Activated CD8-positive, alpha-beta memory T cell treated with anti-CD3 and anti-CD28 coated beads, Interleukin-2, amount 10 ng/mL, durations not matched to agents 7 days and 5 days (primary cell): Measurements from ENCODE around the gene VSTM1. TPM values are rescaled to one million over a fixed set of nuclear protein-coding genes. Genes with fewer than 3 reads are reported as not detected.
"Not testable (repeated sequence)": the region's sequence is repeated elsewhere in the genome, so short reads cannot be mapped to it uniquely, and the experiment has no call there.

Experiments
- ATAC-seq: fragments of 150-1000 bp; cut with Tn5 transposase; one replicate; pipeline ENCODE4 v1.10.0; 2021; ENCODE audit warnings: moderate library complexity
- CTCF ChIA-PET: fragments of 350-600 bp; sonication (Branson Sonifier 250); formaldehyde crosslinking; loops from one replicate; lab custom pipeline; 2021; ENCODE audit warnings: antibody characterized with exemption; lab: Charles Lee
- DNase-seq: peaks from one replicate; pipeline ENCODE4 v3.0.0-alpha.2; 2020
- H3K27ac Mint-ChIP-seq: one replicate; pipeline ENCODE4 v1.8.0; 2021; ENCODE audit warnings: mild to moderate bottlenecking, mixed read lengths
- H3K27me3 Mint-ChIP-seq: one replicate; pipeline ENCODE4 v1.8.0; 2021; ENCODE audit warnings: mixed read lengths
- H3K36me3 Mint-ChIP-seq: one replicate; pipeline ENCODE4 v1.8.0; 2021; ENCODE audit warnings: mild to moderate bottlenecking, mixed read lengths
- H3K4me1 Mint-ChIP-seq: one replicate; pipeline ENCODE4 v1.8.0; 2021; ENCODE audit warnings: mixed read lengths
- H3K4me3 Mint-ChIP-seq: one replicate; pipeline ENCODE4 v1.8.0; 2021; ENCODE audit warnings: mild to moderate bottlenecking, moderate library complexity, mixed read lengths
- H3K9me3 Mint-ChIP-seq: one replicate; pipeline ENCODE4 v1.8.0; 2022; ENCODE audit warnings: low read depth, mixed read lengths
- total RNA-seq, 2 experiments: library from RNA; stranded (reverse); gene quantifications; one replicate each; pipeline ENCODE4 v1.2.3, GENCODE V29; 2021

Gene VSTM1
- total RNA-seq, 2 experiments from 2014 or later = not detected

DNA sequence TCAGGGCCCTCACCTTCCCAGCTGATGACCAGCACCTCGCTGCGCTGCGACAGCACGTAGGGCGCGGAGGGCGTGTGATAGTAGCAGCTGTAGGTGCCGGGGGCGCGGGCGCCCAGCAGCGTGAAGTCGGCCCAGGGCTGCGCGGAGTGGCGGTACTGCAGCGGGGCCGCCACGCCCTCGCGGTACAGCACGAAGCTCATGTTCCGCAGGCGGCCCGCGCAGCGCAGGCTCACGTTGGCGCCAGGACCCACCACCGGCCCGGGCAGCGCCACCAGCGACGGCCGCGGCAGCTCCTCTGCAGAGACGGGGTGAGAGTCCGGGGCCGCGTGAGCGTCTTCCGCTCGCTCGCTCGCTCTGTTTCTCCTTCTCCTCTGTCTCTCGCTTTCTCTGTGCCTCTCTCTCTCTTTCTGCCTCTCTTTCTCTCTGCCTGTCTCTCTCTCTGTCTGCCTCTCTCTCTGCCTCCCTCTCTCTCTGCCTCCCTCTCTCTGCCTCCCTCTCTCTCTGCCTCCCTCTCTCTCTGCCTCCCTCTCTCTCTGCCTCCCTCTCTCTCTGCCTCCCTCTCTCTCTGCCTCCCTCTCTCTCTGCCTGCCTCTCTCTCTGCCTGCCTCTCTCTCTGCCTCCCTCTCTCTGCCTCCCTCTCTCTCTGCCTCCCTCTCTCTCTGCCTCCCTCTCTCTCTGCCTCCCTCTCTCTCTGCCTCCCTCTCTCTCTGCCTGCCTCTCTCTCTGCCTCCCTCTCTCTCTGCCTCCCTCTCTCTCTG is 32.3 kb upstream of the VSTM1 start:
- Mint-ChIP-seq H3K27ac (peak overlapping the region; percentile 53), H3K4me3 (peak overlapping the region; percentile 64), H3K27me3 (peaks cover 15% of the 10 kb centered on the region), H3K4me1 (peaks cover 16% of the 10 kb centered on the region)
- H3K9me3 Mint-ChIP-seq, H3K36me3 Mint-ChIP-seq: not testable (repeated sequence)
- DNase-seq (peak; percentile 66), ATAC-seq (peak; percentile 83)
- CTCF ChIA-PET = interaction anchor here (0.5 to 1.5 kb wide), 6 partner anchors 20 to 306 kb away, joined by 3 to 5 read pairs (median 3); partner anchors contain the start of genes CNOT3, PRPF31 and TFPT

- peaks cover 16% of the 10 kb centered on the region for H3K4me1 Mint-ChIP-seq
- ATAC-seq = no peak
- CTCF ChIA-PET = interaction anchor here (0.5 to 1.5 kb wide), 5 partner anchors 20 to 307 kb away, joined by 3 to 5 read pairs (median 3); partner anchors contain the start of genes CNOT3, PRPF31 and TFPT
- no peaks in the 10 kb centered on the region for H3K36me3 Mint-ChIP-seq
- H3K4me3 Mint-ChIP-seq = no peak overlapping the region
- no peak for DNase-seq
- H3K27ac Mint-ChIP-seq = no peak overlapping the region
- H3K9me3 Mint-ChIP-seq = peaks cover 5% of the 10 kb centered on the region
- peaks cover 15% of the 10 kb centered on the region for H3K27me3 Mint-ChIP-seq
These were observed 31.6 kb upstream of the VSTM1 start for GRCh38 chr19:54095136-54095858.

DNA sequence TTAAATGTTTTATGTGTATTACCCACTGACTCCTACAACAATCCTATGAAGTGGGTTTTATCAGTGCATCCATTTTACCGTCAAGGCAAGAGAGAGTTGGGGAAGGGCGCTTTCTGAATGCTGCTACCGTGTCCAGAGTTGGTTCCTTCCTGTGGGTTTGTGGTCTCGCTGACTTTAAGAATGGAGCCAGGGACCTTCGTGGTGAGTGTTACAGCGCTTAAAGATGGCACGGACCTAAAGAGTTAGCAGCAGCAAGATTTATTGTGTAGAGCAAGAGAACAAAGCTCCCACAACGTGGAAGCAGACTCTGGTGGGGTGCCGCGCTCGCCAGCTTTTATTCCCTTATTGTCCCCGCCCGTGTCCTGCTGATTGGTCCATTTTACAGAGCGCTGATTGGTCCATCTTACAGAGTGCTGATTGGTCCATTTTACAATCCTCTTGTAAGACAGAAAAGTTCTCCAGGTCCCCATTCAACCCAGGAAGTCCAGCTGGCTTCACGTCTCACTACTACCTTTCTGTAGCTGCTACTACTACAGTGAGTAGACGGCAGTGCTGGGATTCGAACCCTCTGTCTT is 30.8 kb upstream of the VSTM1 start:
- H3K36me3 Mint-ChIP-seq = no peaks in the 10 kb centered on the region
- peaks cover 16% of the 10 kb centered on the region for H3K4me1 Mint-ChIP-seq
- no peak overlapping the region for H3K4me3 Mint-ChIP-seq
- H3K9me3 Mint-ChIP-seq = peaks cover 5% of the 10 kb centered on the region
- H3K27ac Mint-ChIP-seq = no peak overlapping the region
- DNase-seq (no peak), ATAC-seq (no peak)
- peaks cover 15% of the 10 kb centered on the region for H3K27me3 Mint-ChIP-seq
- CTCF ChIA-PET = interaction anchor here (0.7 to 1.3 kb wide), 2 partner anchors 15 to 265 kb away, joined by 3 read pairs; no protein-coding TSS in a partner anchor

DNA sequence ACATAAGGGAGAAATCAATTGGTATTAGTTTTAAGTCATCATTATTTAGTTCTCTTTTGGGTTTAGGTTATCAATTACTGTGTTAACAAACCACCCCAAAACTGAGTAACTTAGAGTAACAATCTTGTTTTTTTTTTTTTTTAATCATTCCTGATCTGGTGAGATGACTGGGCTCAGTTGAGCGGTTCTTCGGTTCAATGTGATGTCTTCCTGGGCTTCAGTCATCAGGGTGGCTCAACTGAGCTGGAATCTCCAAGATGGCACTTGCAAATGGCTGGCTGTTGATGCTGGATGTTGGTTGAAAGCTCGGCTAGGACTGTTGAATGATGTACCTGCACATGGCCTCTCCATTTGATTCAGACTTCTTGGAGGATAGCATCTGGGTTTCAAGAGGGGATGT is 20.7 kb upstream of the VSTM1 start:
- CTCF ChIA-PET = no interaction called here
- no peak overlapping the region for H3K27ac Mint-ChIP-seq
- no peak overlapping the region for H3K4me3 Mint-ChIP-seq
- no peaks in the 10 kb centered on the region for H3K4me1 Mint-ChIP-seq
- peaks cover 6% of the 10 kb centered on the region for H3K27me3 Mint-ChIP-seq
- DNase-seq (no peak), ATAC-seq (no peak)
- no peaks in the 10 kb centered on the region for H3K36me3 Mint-ChIP-seq
- peaks cover 5% of the 10 kb centered on the region for H3K9me3 Mint-ChIP-seq

GRCh38 chr19:54081032-54081431 is 17.3 kb upstream of the VSTM1 start, which contains the start of gene TARM1:
TSS of gene TARM1 (minus strand) at chr19:54081365. CDS start at chr19:54081340, 25 bp downstream.
- no peaks in the 10 kb centered on the region for H3K4me1 Mint-ChIP-seq

GRCh38 chr19:54077334-54077733 is 13.6 kb upstream of the VSTM1 start:
- Mint-ChIP-seq H3K27ac (no peak overlapping the region), H3K9me3 (peaks cover 3% of the 10 kb centered on the region), H3K27me3 (no peaks in the 10 kb centered on the region), H3K4me1 (no peaks in the 10 kb centered on the region), H3K36me3 (peaks cover 1% of the 10 kb centered on the region), H3K4me3 (no peak overlapping the region)
- ATAC-seq (no peak), DNase-seq (no peak)
- CTCF ChIA-PET = no interaction called here

More at GRCh38 chr19:54081032-54081431, 17.3 kb upstream of the VSTM1 start, which contains the start of gene TARM1:
- H3K36me3 Mint-ChIP-seq = peaks cover 1% of the 10 kb centered on the region
- DNase-seq = no peak
- no peaks in the 10 kb centered on the region for H3K27me3 Mint-ChIP-seq
- no peak within 1 kb of the TSS for H3K4me3 Mint-ChIP-seq
- H3K9me3 Mint-ChIP-seq = peaks cover 5% of the 10 kb centered on the region
- no peak within 1 kb of the TSS for H3K27ac Mint-ChIP-seq
- CTCF ChIA-PET = no interaction called here
- no peak for ATAC-seq

DNA sequence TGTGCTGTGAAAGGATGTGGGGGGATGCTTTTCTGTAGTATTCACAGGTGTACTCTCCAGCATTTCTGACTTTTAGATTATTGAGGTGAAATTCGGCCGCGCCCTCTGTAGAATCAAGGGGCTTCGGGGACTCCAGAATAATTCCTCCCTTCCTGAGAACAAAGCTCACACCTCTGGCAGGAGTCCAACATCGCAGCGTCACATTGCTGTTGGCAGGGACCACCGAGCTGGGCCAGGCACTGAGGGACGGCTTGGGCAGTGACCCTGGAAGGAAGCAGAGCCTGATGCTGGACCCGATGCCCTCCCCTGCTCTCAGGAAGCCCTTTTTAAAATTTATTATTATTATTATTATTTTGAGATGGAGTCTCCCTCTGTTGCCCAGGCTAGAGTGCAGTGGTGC is 11.2 kb upstream of the VSTM1 start:
- Mint-ChIP-seq H3K27ac (no peak overlapping the region), H3K9me3 (no peaks in the 10 kb centered on the region), H3K27me3 (no peaks in the 10 kb centered on the region), H3K4me3 (no peak overlapping the region), H3K4me1 (no peaks in the 10 kb centered on the region), H3K36me3 (peaks cover 1% of the 10 kb centered on the region)
- ATAC-seq (no peak), DNase-seq (no peak)
- CTCF ChIA-PET = no interaction called here

GRCh38 chr19:54073829-54074228 is 10.1 kb upstream of the VSTM1 start:
- Mint-ChIP-seq H3K4me1 (no peaks in the 10 kb centered on the region), H3K4me3 (no peak overlapping the region), H3K27me3 (no peaks in the 10 kb centered on the region), H3K36me3 (no peaks in the 10 kb centered on the region), H3K9me3 (no peaks in the 10 kb centered on the region), H3K27ac (no peak overlapping the region)
- CTCF ChIA-PET = interaction anchor here (1.0 kb wide), 1 partner anchor 281 kb away, joined by 4 read pairs; no protein-coding TSS in a partner anchor
- no peak for DNase-seq
- ATAC-seq = no peak

DNA sequence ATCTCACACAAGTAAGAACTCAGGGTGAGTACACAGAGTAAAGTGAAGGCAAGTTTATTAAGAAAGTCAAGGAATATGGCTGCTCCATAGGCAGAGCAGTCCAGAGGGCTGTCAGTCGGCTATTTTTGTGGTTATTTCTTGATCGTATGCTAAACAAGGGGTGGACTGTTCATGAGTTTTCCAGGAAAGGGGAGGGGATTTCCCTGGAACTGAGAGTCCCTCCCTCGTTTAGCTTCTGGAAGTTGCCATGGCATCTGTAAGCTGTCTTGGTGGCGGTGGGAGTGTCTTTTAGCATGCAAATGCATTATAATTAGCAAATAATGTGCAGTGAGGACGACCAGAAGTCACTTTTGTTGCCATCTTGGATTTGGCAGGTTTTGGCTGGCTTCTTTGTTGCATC is 5.8 kb upstream of the VSTM1 start:
- ATAC-seq = no peak
- Mint-ChIP-seq H3K27me3 (no peaks in the 10 kb centered on the region), H3K9me3 (no peaks in the 10 kb centered on the region), H3K4me1 (no peaks in the 10 kb centered on the region), H3K36me3 (no peaks in the 10 kb centered on the region), H3K27ac (no peak overlapping the region), H3K4me3 (no peak overlapping the region)
- DNase-seq = no peak
- CTCF ChIA-PET = no interaction called here

GRCh38 chr19:54062643-54063042 is 1.1 kb downstream of the VSTM1 start:
- DNase-seq (no peak), ATAC-seq (no peak)
- Mint-ChIP-seq H3K36me3 (no peaks in the 10 kb centered on the region), H3K4me1 (no peaks in the 10 kb centered on the region), H3K9me3 (no peaks in the 10 kb centered on the region), H3K4me3 (no peak overlapping the region), H3K27me3 (no peaks in the 10 kb centered on the region), H3K27ac (no peak overlapping the region)
- CTCF ChIA-PET = no interaction called here

- Mint-ChIP-seq H3K4me1 (no peaks in the 10 kb centered on the region), H3K9me3 (no peaks in the 10 kb centered on the region), H3K27ac (no peak overlapping the region), H3K36me3 (no peaks in the 10 kb centered on the region), H3K27me3 (no peaks in the 10 kb centered on the region), H3K4me3 (no peak overlapping the region)
- CTCF ChIA-PET = interaction anchor here (1.3 kb wide), 1 partner anchor 627 kb away, joined by 3 read pairs; no protein-coding TSS in a partner anchor
- DNase-seq (no peak), ATAC-seq (no peak)
These were observed 16.1 kb downstream of the VSTM1 start for GRCh38 chr19:54047616-54048015.

GRCh38 chr19:54045771-54046170 is 17.9 kb downstream of the VSTM1 start:
- no peak overlapping the region for H3K4me3 Mint-ChIP-seq
- H3K9me3 Mint-ChIP-seq = no peaks in the 10 kb centered on the region
- DNase-seq (no peak), ATAC-seq (no peak)
- no peaks in the 10 kb centered on the region for H3K4me1 Mint-ChIP-seq
- H3K27me3 Mint-ChIP-seq = no peaks in the 10 kb centered on the region
- no peaks in the 10 kb centered on the region for H3K36me3 Mint-ChIP-seq
- CTCF ChIA-PET = interaction anchor here (0.8 kb wide), 1 partner anchor 16 kb away, joined by 3 read pairs; no protein-coding TSS in a partner anchor
- H3K27ac Mint-ChIP-seq = no peak overlapping the region

GRCh38 chr19:54042989-54043388 is 20.7 kb downstream of the VSTM1 start:
- CTCF ChIA-PET = interaction anchor here (1.8 to 2.0 kb wide), 2 partner anchors 13 to 250 kb away, joined by 5 to 8 read pairs; no protein-coding TSS in a partner anchor
- ATAC-seq (no peak), DNase-seq (no peak)
- Mint-ChIP-seq H3K4me1 (no peaks in the 10 kb centered on the region), H3K27ac (no peak overlapping the region), H3K27me3 (no peaks in the 10 kb centered on the region), H3K9me3 (no peaks in the 10 kb centered on the region), H3K4me3 (no peak overlapping the region), H3K36me3 (no peaks in the 10 kb centered on the region)
